Ishikawa (cell line): Measurements from ENCODE around the gene MGA.

ENCODE experiments used
- CREB1 ChIP-seq: IDR thresholded peaks from 2 replicates; pipeline ENCODE4 v1.6.1; 2012; ENCODE audit warnings: low read depth
- EP300 ChIP-seq: IDR thresholded peaks from 2 replicates; pipeline ENCODE4 v1.6.1; 2012; ENCODE audit warnings: borderline replicate concordance
- FOXM1 ChIP-seq: IDR thresholded peaks from 2 replicates; pipeline ENCODE4 v1.6.1; 2012; ENCODE audit warnings: low read depth, borderline replicate concordance
- MAX ChIP-seq: IDR thresholded peaks from 2 replicates; pipeline ENCODE4 v1.6.1; 2012
- REST ChIP-seq: IDR thresholded peaks from 2 replicates; pipeline ENCODE4 v1.6.1; 2012; ENCODE audit warnings: low read depth, mild to moderate bottlenecking
- TAF1 ChIP-seq: IDR thresholded peaks from 2 replicates; pipeline ENCODE4 v1.6.1; 2012; ENCODE audit warnings: low read depth, mild to moderate bottlenecking
- YY1 ChIP-seq: IDR thresholded peaks from 2 replicates; pipeline ENCODE4 v1.6.1; 2012; ENCODE audit warnings: low read depth
- ZBTB7A ChIP-seq: IDR thresholded peaks from 2 replicates; pipeline ENCODE4 v1.6.1; 2012; ENCODE audit warnings: low read depth

- TF ChIP-seq CREB1, result no peak
- no peak for TF ChIP-seq FOXM1
- TF ChIP-seq YY1, result peak; percentile 65; the same call in 1 of the 2 replicates
- TF ChIP-seq MAX, result peak; percentile 85
- TF ChIP-seq ZBTB7A, result no peak
- TF ChIP-seq TAF1, result peak; percentile 77
- no peak for TF ChIP-seq REST
- peak; percentile 28; the same call in 1 of the 2 replicates for TF ChIP-seq EP300
Observed at GRCh38 chr15:41774062-41774881, 114.1 kb downstream of the MGA start, which contains the start of gene MAPKBP1.
